A549 (cell line): ENCODE data around the gene ZNF491.
"Not testable (repeated sequence)": the region's sequence is repeated elsewhere in the genome, so short reads cannot be mapped to it uniquely, and the experiment has no call there.

ENCODE experiments used
- BCL3 ChIP-seq: fragments of >200 bp; sonication (Bioruptor Twin); formaldehyde crosslinking; IDR thresholded peaks from 3 replicates; pipeline ENCODE4 v1.6.1; 2016
- BHLHE40 ChIP-seq: IDR thresholded peaks from 2 replicates; pipeline ENCODE4 v1.6.1; 2012; ENCODE audit warnings: low read depth, low read length, inconsistent platforms
- CHD2 ChIP-seq: fragments of 150-350 bp; IDR thresholded peaks from 2 replicates; pipeline ENCODE4 v1.6.1; 2014; ENCODE audit warnings: low read length; ENCODE audit not compliant: partially characterized antibody
- HES2 ChIP-seq: fragments of >200 bp; sonication (Bioruptor Twin); formaldehyde crosslinking; IDR thresholded peaks from 2 replicates; pipeline ENCODE4 v1.6.1; 2016
- HMGXB4 ChIP-seq: fragments of 250-450 bp; sonication (Bioruptor Pico); IDR thresholded peaks from 2 replicates; pipeline ENCODE4 v1.5.0; 2021; ENCODE audit warnings: mild to moderate bottlenecking, moderate library complexity, borderline replicate concordance
- MAZ ChIP-seq: fragments of 150-350 bp; IDR thresholded peaks from 2 replicates; pipeline ENCODE4 v1.6.1; 2014; ENCODE audit warnings: antibody characterized with exemption, low read depth, low read length, borderline replicate concordance
- POLR2A ChIP-seq: IDR thresholded peaks from 2 replicates; pipeline ENCODE4 v1.6.1; 2012; ENCODE audit warnings: mild to moderate bottlenecking, low read length
- RAD21 ChIP-seq, 2 experiments: fragments of >200 bp in 1 of 2; sonication (Bioruptor Twin) in 1 of 2; formaldehyde crosslinking in 1 of 2; IDR thresholded peaks in 1 of 2; conservative IDR thresholded peaks in 1 of 2; 2 replicates in 1 of 2; 3 replicates in 1 of 2; pipeline ENCODE4 v1.6.1; 2012 to 2018; ENCODE audit warnings: inconsistent platforms in 1 of 2
- RNF2 ChIP-seq: fragments of 200-600 bp; sonication (generic); IDR thresholded peaks from 2 replicates; pipeline ENCODE4 v1.6.1; 2016; ENCODE audit warnings: low read depth, mild to moderate bottlenecking, antibody characterized with exemption, moderate library complexity, borderline replicate concordance
- SREBF2 ChIP-seq: fragments of 450-650 bp; IDR thresholded peaks from 2 replicates; pipeline ENCODE4 v1.6.1; 2014; ENCODE audit warnings: mild to moderate bottlenecking, moderate library complexity
- ZC3H11A ChIP-seq: fragments of 450-650 bp; IDR thresholded peaks from 2 replicates; pipeline ENCODE4 v1.6.1; 2014; ENCODE audit warnings: antibody characterized with exemption, mild to moderate bottlenecking
- TF ChIP-seq, protein P1 (sequence below): fragments of >200 bp; sonication (Bioruptor Twin); formaldehyde crosslinking; IDR thresholded peaks from 3 replicates; pipeline ENCODE4 v1.5.1; 2016
- TF ChIP-seq, protein P2 (sequence below): fragments of 450-650 bp; IDR thresholded peaks from 2 replicates; pipeline ENCODE4 v1.6.1; 2014; ENCODE audit warnings: antibody characterized with exemption

GRCh38 chr19:11847615-11848014 is 49.3 kb downstream of the ZNF491 start:
- TF ChIP-seq RAD21 (conservative IDR thresholded peaks at IDR 0.05 in 1 of 2, IDR thresholded peaks at IDR 0.05 in 1 of 2); RNF2; SREBF2; BHLHE40; POLR2A; MAZ; HMGXB4 (CRISPR knock-in tag); HES2; ZC3H11A; BCL3; CHD2: not testable (repeated sequence)
- TF ChIP-seq, protein P1, sequence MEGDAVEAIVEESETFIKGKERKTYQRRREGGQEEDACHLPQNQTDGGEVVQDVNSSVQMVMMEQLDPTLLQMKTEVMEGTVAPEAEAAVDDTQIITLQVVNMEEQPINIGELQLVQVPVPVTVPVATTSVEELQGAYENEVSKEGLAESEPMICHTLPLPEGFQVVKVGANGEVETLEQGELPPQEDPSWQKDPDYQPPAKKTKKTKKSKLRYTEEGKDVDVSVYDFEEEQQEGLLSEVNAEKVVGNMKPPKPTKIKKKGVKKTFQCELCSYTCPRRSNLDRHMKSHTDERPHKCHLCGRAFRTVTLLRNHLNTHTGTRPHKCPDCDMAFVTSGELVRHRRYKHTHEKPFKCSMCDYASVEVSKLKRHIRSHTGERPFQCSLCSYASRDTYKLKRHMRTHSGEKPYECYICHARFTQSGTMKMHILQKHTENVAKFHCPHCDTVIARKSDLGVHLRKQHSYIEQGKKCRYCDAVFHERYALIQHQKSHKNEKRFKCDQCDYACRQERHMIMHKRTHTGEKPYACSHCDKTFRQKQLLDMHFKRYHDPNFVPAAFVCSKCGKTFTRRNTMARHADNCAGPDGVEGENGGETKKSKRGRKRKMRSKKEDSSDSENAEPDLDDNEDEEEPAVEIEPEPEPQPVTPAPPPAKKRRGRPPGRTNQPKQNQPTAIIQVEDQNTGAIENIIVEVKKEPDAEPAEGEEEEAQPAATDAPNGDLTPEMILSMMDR = not testable (repeated sequence)
- TF ChIP-seq, protein P2, sequence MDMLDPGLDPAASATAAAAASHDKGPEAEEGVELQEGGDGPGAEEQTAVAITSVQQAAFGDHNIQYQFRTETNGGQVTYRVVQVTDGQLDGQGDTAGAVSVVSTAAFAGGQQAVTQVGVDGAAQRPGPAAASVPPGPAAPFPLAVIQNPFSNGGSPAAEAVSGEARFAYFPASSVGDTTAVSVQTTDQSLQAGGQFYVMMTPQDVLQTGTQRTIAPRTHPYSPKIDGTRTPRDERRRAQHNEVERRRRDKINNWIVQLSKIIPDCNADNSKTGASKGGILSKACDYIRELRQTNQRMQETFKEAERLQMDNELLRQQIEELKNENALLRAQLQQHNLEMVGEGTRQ = not testable (repeated sequence)
